Testis (tissue), 2 donors: ENCODE results near the gene ZNF33A.

Source experiments
- CTCF ChIP-seq, 3 experiments: fragments of 450-650 bp in 2 of 3; fragments of 200-600 bp in 1 of 3; sonication (generic) in 1 of 3; IDR thresholded peaks; one replicate each; pipeline ENCODE4 v1.5.1; 2016 to 2019; ENCODE audit warnings: antibody characterized with exemption in 3 of 3, mild to moderate bottlenecking in 2 of 3, moderate library complexity in 1 of 3
- POLR2A ChIP-seq: fragments of 450-650 bp; IDR thresholded peaks from one replicate; pipeline ENCODE4 v1.6.1; 2017; ENCODE audit warnings: antibody characterized with exemption, mild to moderate bottlenecking, moderate library complexity

GRCh38 chr10:38016354-38016753 is 5.9 kb downstream of the ZNF33A start:
- TF ChIP-seq CTCF (IDR thresholded peaks at IDR 0.05) (no peak), POLR2A (no peak)
